Measurements from ENCODE around the gene SYNDIG1.

SYNDIG1 gene

GRCh38 chr20:24583169-24583792, 113.9 kb downstream of the SYNDIG1 start:
- DNase-seq (ENCODE audit: low read depth, low spot score): no peak

- DNase-seq (ENCODE audit: low read depth, low spot score): no peak
These were observed 114.6 kb downstream of the SYNDIG1 start for GRCh38 chr20:24584078-24584477.

- DNase-seq (ENCODE audit: low read depth, low spot score): no peak
These were observed 115.3 kb downstream of the SYNDIG1 start for GRCh38 chr20:24584538-24585356.

GRCh38 chr20:24585796-24586522, 116.5 kb downstream of the SYNDIG1 start:
- no peak for DNase-seq (ENCODE audit: low read depth, low spot score)

GRCh38 chr20:24586523-24586840, 117.1 kb downstream of the SYNDIG1 start:
- no peak for DNase-seq (ENCODE audit: low read depth, low spot score)

GRCh38 chr20:24587384-24588046, 118.1 kb downstream of the SYNDIG1 start:
- DNase-seq (ENCODE audit: low read depth, low spot score): no peak

- no peak for DNase-seq (ENCODE audit: low read depth, low spot score)
These were observed 118.7 kb downstream of the SYNDIG1 start for GRCh38 chr20:24588047-24588635.

- DNase-seq (ENCODE audit: low read depth, low spot score): no peak
These were observed 119.4 kb downstream of the SYNDIG1 start for GRCh38 chr20:24588725-24589340.

- no peak for DNase-seq (ENCODE audit: low read depth, low spot score)
These were observed 120.0 kb downstream of the SYNDIG1 start for GRCh38 chr20:24589381-24589780.

GRCh38 chr20:24589815-24590177, 120.4 kb downstream of the SYNDIG1 start:
- no peak for DNase-seq (ENCODE audit: low read depth, low spot score)

- no peak for DNase-seq (ENCODE audit: low read depth, low spot score)
These were observed 121.0 kb downstream of the SYNDIG1 start for GRCh38 chr20:24590178-24590982.

GRCh38 chr20:24597051-24597450, 127.6 kb downstream of the SYNDIG1 start:
- no peak for DNase-seq (ENCODE audit: low read depth, low spot score)

GRCh38 chr20:24598346-24598745, 128.9 kb downstream of the SYNDIG1 start:
- DNase-seq (ENCODE audit: low read depth, low spot score): no peak

- DNase-seq (ENCODE audit: low read depth, low spot score): no peak
These were observed 129.6 kb downstream of the SYNDIG1 start for GRCh38 chr20:24598996-24599395.

GRCh38 chr20:24600012-24600411, 130.6 kb downstream of the SYNDIG1 start:
- DNase-seq (ENCODE audit: low read depth, low spot score): no peak

- no peak for DNase-seq (ENCODE audit: low read depth, low spot score)
These were observed 134.0 kb downstream of the SYNDIG1 start for GRCh38 chr20:24603454-24603853.

- DNase-seq (ENCODE audit: low read depth, low spot score): no peak
These were observed 135.7 kb downstream of the SYNDIG1 start for GRCh38 chr20:24604966-24605665.

- no peak for DNase-seq (ENCODE audit: low read depth, low spot score)
These were observed 136.6 kb downstream of the SYNDIG1 start for GRCh38 chr20:24605937-24606455.

- no peak for DNase-seq (ENCODE audit: low read depth, low spot score)
These were observed 138.0 kb downstream of the SYNDIG1 start for GRCh38 chr20:24607402-24607801.

All from activated CD4-positive, CD25-positive, alpha-beta regulatory T cell treated with anti-CD3 and anti-CD28 coated beads, Interleukin-2, amount 50 U/mL, for 16 hours (primary cell).